GM23338 (cell line): ENCODE results near the gene MYH6. TPM values are rescaled to one million over a fixed set of nuclear protein-coding genes. Genes with fewer than 3 reads are reported as not detected.

Experiments
- ATAC-seq: fragments of 200-7000 bp; cut with Tn5 transposase; 3 replicates; pipeline ENCODE4 v1.9.1; 2020
- DNase-seq: peaks from one replicate; pipeline ENCODE4 v3.0.0-alpha.2; 2015; ENCODE audit warnings: low spot score
- H2AFZ ChIP-seq: fragments of 200-600 bp; sonication (generic); 2 replicates; pipeline ENCODE4 v1.8.0; 2016; ENCODE audit warnings: antibody characterized with exemption, mild to moderate bottlenecking, moderate library complexity
- H3F3A ChIP-seq: fragments of 200-600 bp; sonication (generic); replicated peaks from 2 replicates; pipeline ENCODE4 v1.8.0; 2017; ENCODE audit warnings: antibody characterized with exemption, mixed run types, low read depth
- H3K27ac ChIP-seq: fragments of 200-600 bp; sonication (generic); 2 replicates; pipeline ENCODE4 v1.6.1; 2016; ENCODE audit warnings: low read depth
- H3K27me3 ChIP-seq: fragments of 200-600 bp; sonication (generic); 2 replicates; pipeline ENCODE4 v1.8.0; 2016; ENCODE audit warnings: mild to moderate bottlenecking, mixed run types, moderate library complexity; ENCODE audit not compliant: insufficient read depth
- H3K36me3 ChIP-seq: fragments of 200-600 bp; sonication (generic); 2 replicates; pipeline ENCODE4 v1.8.0; 2016; ENCODE audit warnings: mild to moderate bottlenecking; ENCODE audit not compliant: insufficient read depth
- H3K4me1 ChIP-seq: fragments of 200-600 bp; sonication (generic); 2 replicates; pipeline ENCODE4 v1.8.0; 2016; ENCODE audit warnings: mild to moderate bottlenecking, moderate library complexity; ENCODE audit not compliant: insufficient read depth
- H3K4me2 ChIP-seq: fragments of 200-600 bp; sonication (generic); 2 replicates; pipeline ENCODE4 v1.7.1; 2017; ENCODE audit warnings: mixed run types
- H3K4me3 ChIP-seq: fragments of 200-600 bp; sonication (generic); 2 replicates; pipeline ENCODE4 v1.6.1; 2016; ENCODE audit warnings: mixed run types
- H3K79me2 ChIP-seq: fragments of 200-600 bp; sonication (generic); replicated peaks from 2 replicates; pipeline ENCODE4 v1.8.0; 2017; ENCODE audit warnings: mild to moderate bottlenecking; ENCODE audit not compliant: insufficient read depth
- H3K9me2 ChIP-seq: fragments of 200-600 bp; sonication (generic); 2 replicates; pipeline ENCODE4 v1.8.0; 2017; ENCODE audit not compliant: insufficient read depth
- H4K20me1 ChIP-seq: fragments of 200-600 bp; sonication (generic); replicated peaks from 2 replicates; pipeline ENCODE4 v1.8.0; 2017; ENCODE audit warnings: mild to moderate bottlenecking; ENCODE audit not compliant: insufficient read depth
- H3K27ac Mint-ChIP-seq: 2 replicates; pipeline ENCODE4 v1.8.0; 2020; ENCODE audit warnings: inconsistent platforms, mild to moderate bottlenecking, moderate library complexity, mixed read lengths
- H3K27me3 Mint-ChIP-seq: 3 replicates; pipeline ENCODE4 v1.8.0; 2022; ENCODE audit warnings: low read depth, mild to moderate bottlenecking, moderate library complexity, mixed read lengths, inconsistent platforms; ENCODE audit not compliant: insufficient read depth, poor library complexity
- H3K36me3 Mint-ChIP-seq: 3 replicates; pipeline ENCODE4 v1.8.0; 2021; ENCODE audit warnings: low read depth, mild to moderate bottlenecking, inconsistent platforms, moderate library complexity, mixed read lengths
- H3K4me1 Mint-ChIP-seq: 3 replicates; pipeline ENCODE4 v1.8.0; 2020; ENCODE audit warnings: mild to moderate bottlenecking, inconsistent platforms, mixed read lengths
- H3K4me3 Mint-ChIP-seq: 3 replicates; pipeline ENCODE4 v1.8.0; 2021; ENCODE audit warnings: moderate library complexity, mild to moderate bottlenecking, inconsistent platforms, mixed read lengths
- H3K9me3 Mint-ChIP-seq: 3 replicates; pipeline ENCODE4 v1.8.0; 2020; ENCODE audit warnings: moderate library complexity, mild to moderate bottlenecking, inconsistent platforms, mixed read lengths
- CREB1 ChIP-seq: fragments of 250-450 bp; sonication (Bioruptor Pico); IDR thresholded peaks from 2 replicates; pipeline ENCODE4 v1.5.0; 2020; ENCODE audit warnings: low read depth, mild to moderate bottlenecking, moderate library complexity
- EZH2 ChIP-seq: fragments of 200-600 bp; sonication (generic); IDR thresholded peaks from one replicate; pipeline ENCODE4 v1.8.0; 2017; ENCODE audit warnings: antibody characterized with exemption, mild to moderate bottlenecking, low read depth; ENCODE audit not compliant: unreplicated experiment
- EZH2phosphoT487 ChIP-seq: fragments of 200-600 bp; sonication (generic); IDR thresholded peaks from one replicate; pipeline ENCODE4 v1.8.1; 2018; ENCODE audit warnings: antibody characterized with exemption; ENCODE audit not compliant: unreplicated experiment
- JUNB ChIP-seq: IDR thresholded peaks from one replicate; pipeline ENCODE4 v1.6.1; 2016; ENCODE audit warnings: antibody characterized with exemption; ENCODE audit not compliant: unreplicated experiment
- NANOG ChIP-seq: IDR thresholded peaks from 2 replicates; pipeline ENCODE4 v1.6.1; 2016; ENCODE audit warnings: antibody characterized with exemption, borderline replicate concordance
- POLR2AphosphoS5 ChIP-seq: IDR thresholded peaks from 2 replicates; pipeline ENCODE4 v1.6.1; 2016; ENCODE audit warnings: antibody characterized with exemption, low read depth
- STAT1 ChIP-seq: IDR thresholded peaks from one replicate; pipeline ENCODE4 v1.6.1; 2016; ENCODE audit warnings: antibody characterized with exemption; ENCODE audit not compliant: unreplicated experiment
- ZNF114 ChIP-seq: fragments of 250-450 bp; sonication (Bioruptor Pico); IDR thresholded peaks from 2 replicates; pipeline ENCODE4 v1.5.0; 2020; ENCODE audit warnings: mild to moderate bottlenecking, moderate library complexity
- ZNF331 ChIP-seq: fragments of 250-450 bp; sonication (Bioruptor Pico); IDR thresholded peaks from 2 replicates; pipeline ENCODE4 v1.5.0; 2020; ENCODE audit warnings: low read depth, mild to moderate bottlenecking, moderate library complexity
- polyA plus RNA-seq: library from polyadenylated mRNA; unstranded; fragments of >200 nt; fragmentation: Nextera tagmentation; extraction: Ambion mirVana; gene quantifications from 2 replicates; pipeline ENCODE4 v1.2.1, GENCODE V29; 2016
- total RNA-seq: library from RNA; depleted of rRNA; stranded (reverse); fragments of >200 nt; shearing (Covaris generic); gene quantifications from 2 replicates; pipeline ENCODE4 v1.2.3, GENCODE V29; 2014
- TF ChIP-seq, protein P1 (sequence below): IDR thresholded peaks from one replicate; pipeline ENCODE4 v1.6.1; 2018; ENCODE audit warnings: antibody characterized with exemption; ENCODE audit not compliant: unreplicated experiment
- TF ChIP-seq, protein P2 (sequence below), 2 experiments: fragments of 200-600 bp in 1 of 2; sonication (generic) in 1 of 2; conservative IDR thresholded peaks; 2 replicates each; pipeline versions ENCODE4 v1.5.1 to v1.6.1; 2016 to 2017; ENCODE audit warnings: antibody characterized with exemption in 2 of 2, low read depth in 2 of 2, mild to moderate bottlenecking in 2 of 2, moderate library complexity in 1 of 2
- TF ChIP-seq, protein P3 (sequence below): fragments of 250-450 bp; sonication (Bioruptor Pico); IDR thresholded peaks from 2 replicates; pipeline ENCODE4 v1.5.0; 2020; ENCODE audit warnings: mild to moderate bottlenecking, moderate library complexity
- TF ChIP-seq, protein P4 (sequence below): IDR thresholded peaks from 2 replicates; pipeline ENCODE4 v1.6.1; 2016; ENCODE audit warnings: antibody characterized with exemption

The MYH6 gene
- total and polyA plus RNA-seq, 2 experiments from 2014 or later, result 0.03 to 0.10 TPM

DNA sequence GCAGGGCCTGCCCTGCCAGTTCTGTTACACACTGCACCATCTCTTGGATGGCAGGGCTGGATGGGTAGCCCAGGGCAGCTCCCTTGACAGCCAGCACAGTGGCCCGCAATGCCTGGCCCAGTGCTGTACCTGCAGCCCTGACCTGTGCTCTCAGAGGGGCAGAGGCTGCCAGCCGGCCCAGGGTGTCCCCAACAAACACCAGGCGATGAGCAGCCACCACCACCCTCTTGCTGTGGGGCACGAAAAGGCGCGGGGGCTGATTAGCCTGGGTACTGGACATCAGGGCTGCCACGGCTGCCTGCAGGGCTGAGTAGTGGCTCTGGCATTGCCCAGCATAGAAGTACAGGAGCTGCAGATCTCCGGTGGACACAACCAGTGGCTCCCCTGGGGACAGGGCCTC lies 50.8 kb downstream of the MYH6 start:
- Histone ChIP-seq H4K20me1 (no peaks in the 10 kb centered on the region; the same call in 1 of the 2 replicates), H2AFZ (no peak overlapping the region), H3K9me2 (no peaks in the 10 kb centered on the region), H3K36me3 (no peaks in the 10 kb centered on the region), H3K4me3 (no peak overlapping the region), H3K4me2 (no peak overlapping the region), H3K4me1 (no peaks in the 10 kb centered on the region), H3K79me2 (no peaks in the 10 kb centered on the region), H3F3A (no peaks in the 10 kb centered on the region), H3K27ac (no peak overlapping the region), H3K27me3 (peaks cover 22% of the 10 kb centered on the region)
- no peak overlapping the region for H3K27ac Mint-ChIP-seq
- H3K9me3 Mint-ChIP-seq, result no peaks in the 10 kb centered on the region; the same call in 2 of the 3 replicates
- H3K36me3 Mint-ChIP-seq, result peaks cover 28% of the 10 kb centered on the region
- H3K4me3 Mint-ChIP-seq, result no peak overlapping the region; the same call in 2 of the 3 replicates
- peaks cover 16% of the 10 kb centered on the region for H3K27me3 Mint-ChIP-seq
- H3K4me1 Mint-ChIP-seq, result peaks cover 21% of the 10 kb centered on the region
- TF ChIP-seq NANOG (no peak), CREB1 (no peak), POLR2AphosphoS5 (no peak), ZNF114 (CRISPR knock-in tag) (no peak), EZH2phosphoT487 (no peak), STAT1 (no peak), ZNF331 (CRISPR knock-in tag) (no peak), JUNB (no peak), EZH2 (no peak)
- TF ChIP-seq, protein P1, sequence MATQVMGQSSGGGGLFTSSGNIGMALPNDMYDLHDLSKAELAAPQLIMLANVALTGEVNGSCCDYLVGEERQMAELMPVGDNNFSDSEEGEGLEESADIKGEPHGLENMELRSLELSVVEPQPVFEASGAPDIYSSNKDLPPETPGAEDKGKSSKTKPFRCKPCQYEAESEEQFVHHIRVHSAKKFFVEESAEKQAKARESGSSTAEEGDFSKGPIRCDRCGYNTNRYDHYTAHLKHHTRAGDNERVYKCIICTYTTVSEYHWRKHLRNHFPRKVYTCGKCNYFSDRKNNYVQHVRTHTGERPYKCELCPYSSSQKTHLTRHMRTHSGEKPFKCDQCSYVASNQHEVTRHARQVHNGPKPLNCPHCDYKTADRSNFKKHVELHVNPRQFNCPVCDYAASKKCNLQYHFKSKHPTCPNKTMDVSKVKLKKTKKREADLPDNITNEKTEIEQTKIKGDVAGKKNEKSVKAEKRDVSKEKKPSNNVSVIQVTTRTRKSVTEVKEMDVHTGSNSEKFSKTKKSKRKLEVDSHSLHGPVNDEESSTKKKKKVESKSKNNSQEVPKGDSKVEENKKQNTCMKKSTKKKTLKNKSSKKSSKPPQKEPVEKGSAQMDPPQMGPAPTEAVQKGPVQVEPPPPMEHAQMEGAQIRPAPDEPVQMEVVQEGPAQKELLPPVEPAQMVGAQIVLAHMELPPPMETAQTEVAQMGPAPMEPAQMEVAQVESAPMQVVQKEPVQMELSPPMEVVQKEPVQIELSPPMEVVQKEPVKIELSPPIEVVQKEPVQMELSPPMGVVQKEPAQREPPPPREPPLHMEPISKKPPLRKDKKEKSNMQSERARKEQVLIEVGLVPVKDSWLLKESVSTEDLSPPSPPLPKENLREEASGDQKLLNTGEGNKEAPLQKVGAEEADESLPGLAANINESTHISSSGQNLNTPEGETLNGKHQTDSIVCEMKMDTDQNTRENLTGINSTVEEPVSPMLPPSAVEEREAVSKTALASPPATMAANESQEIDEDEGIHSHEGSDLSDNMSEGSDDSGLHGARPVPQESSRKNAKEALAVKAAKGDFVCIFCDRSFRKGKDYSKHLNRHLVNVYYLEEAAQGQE, result no peak
- TF ChIP-seq, protein P2, sequence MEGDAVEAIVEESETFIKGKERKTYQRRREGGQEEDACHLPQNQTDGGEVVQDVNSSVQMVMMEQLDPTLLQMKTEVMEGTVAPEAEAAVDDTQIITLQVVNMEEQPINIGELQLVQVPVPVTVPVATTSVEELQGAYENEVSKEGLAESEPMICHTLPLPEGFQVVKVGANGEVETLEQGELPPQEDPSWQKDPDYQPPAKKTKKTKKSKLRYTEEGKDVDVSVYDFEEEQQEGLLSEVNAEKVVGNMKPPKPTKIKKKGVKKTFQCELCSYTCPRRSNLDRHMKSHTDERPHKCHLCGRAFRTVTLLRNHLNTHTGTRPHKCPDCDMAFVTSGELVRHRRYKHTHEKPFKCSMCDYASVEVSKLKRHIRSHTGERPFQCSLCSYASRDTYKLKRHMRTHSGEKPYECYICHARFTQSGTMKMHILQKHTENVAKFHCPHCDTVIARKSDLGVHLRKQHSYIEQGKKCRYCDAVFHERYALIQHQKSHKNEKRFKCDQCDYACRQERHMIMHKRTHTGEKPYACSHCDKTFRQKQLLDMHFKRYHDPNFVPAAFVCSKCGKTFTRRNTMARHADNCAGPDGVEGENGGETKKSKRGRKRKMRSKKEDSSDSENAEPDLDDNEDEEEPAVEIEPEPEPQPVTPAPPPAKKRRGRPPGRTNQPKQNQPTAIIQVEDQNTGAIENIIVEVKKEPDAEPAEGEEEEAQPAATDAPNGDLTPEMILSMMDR (conservative IDR thresholded peaks at IDR 0.05; ENCODE audit: low read depth in 2 of 2), result no peak
- TF ChIP-seq, protein P3, sequence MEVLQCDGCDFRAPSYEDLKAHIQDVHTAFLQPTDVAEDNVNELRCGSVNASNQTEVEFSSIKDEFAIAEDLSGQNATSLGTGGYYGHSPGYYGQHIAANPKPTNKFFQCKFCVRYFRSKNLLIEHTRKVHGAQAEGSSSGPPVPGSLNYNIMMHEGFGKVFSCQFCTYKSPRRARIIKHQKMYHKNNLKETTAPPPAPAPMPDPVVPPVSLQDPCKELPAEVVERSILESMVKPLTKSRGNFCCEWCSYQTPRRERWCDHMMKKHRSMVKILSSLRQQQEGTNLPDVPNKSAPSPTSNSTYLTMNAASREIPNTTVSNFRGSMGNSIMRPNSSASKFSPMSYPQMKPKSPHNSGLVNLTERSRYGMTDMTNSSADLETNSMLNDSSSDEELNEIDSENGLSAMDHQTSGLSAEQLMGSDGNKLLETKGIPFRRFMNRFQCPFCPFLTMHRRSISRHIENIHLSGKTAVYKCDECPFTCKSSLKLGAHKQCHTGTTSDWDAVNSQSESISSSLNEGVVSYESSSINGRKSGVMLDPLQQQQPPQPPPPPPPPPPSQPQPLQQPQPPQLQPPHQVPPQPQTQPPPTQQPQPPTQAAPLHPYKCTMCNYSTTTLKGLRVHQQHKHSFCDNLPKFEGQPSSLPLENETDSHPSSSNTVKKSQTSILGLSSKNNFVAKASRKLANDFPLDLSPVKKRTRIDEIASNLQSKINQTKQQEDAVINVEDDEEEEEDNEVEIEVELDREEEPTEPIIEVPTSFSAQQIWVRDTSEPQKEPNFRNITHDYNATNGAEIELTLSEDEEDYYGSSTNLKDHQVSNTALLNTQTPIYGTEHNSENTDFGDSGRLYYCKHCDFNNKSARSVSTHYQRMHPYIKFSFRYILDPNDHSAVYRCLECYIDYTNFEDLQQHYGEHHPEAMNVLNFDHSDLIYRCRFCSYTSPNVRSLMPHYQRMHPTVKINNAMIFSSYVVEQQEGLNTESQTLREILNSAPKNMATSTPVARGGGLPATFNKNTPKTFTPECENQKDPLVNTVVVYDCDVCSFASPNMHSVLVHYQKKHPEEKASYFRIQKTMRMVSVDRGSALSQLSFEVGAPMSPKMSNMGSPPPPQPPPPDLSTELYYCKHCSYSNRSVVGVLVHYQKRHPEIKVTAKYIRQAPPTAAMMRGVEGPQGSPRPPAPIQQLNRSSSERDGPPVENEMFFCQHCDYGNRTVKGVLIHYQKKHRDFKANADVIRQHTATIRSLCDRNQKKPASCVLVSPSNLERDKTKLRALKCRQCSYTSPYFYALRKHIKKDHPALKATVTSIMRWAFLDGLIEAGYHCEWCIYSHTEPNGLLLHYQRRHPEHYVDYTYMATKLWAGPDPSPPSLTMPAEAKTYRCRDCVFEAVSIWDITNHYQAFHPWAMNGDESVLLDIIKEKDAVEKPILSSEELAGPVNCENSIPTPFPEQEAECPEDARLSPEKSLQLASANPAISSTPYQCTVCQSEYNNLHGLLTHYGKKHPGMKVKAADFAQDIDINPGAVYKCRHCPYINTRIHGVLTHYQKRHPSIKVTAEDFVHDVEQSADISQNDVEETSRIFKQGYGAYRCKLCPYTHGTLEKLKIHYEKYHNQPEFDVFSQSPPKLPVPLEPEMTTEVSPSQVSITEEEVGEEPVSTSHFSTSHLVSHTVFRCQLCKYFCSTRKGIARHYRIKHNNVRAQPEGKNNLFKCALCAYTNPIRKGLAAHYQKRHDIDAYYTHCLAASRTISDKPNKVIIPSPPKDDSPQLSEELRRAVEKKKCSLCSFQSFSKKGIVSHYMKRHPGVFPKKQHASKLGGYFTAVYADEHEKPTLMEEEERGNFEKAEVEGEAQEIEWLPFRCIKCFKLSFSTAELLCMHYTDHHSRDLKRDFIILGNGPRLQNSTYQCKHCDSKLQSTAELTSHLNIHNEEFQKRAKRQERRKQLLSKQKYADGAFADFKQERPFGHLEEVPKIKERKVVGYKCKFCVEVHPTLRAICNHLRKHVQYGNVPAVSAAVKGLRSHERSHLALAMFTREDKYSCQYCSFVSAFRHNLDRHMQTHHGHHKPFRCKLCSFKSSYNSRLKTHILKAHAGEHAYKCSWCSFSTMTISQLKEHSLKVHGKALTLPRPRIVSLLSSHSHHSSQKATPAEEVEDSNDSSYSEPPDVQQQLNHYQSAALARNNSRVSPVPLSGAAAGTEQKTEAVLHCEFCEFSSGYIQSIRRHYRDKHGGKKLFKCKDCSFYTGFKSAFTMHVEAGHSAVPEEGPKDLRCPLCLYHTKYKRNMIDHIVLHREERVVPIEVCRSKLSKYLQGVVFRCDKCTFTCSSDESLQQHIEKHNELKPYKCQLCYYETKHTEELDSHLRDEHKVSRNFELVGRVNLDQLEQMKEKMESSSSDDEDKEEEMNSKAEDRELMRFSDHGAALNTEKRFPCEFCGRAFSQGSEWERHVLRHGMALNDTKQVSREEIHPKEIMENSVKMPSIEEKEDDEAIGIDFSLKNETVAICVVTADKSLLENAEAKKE, result no peak
- TF ChIP-seq, protein P4, sequence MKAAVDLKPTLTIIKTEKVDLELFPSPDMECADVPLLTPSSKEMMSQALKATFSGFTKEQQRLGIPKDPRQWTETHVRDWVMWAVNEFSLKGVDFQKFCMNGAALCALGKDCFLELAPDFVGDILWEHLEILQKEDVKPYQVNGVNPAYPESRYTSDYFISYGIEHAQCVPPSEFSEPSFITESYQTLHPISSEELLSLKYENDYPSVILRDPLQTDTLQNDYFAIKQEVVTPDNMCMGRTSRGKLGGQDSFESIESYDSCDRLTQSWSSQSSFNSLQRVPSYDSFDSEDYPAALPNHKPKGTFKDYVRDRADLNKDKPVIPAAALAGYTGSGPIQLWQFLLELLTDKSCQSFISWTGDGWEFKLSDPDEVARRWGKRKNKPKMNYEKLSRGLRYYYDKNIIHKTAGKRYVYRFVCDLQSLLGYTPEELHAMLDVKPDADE, result no peak
- no peak for DNase-seq
- no peak for ATAC-seq
